ENCODE measurements around the gene MXD4. TPM values are rescaled to one million over a fixed set of nuclear protein-coding genes. Genes with fewer than 3 reads are reported as not detected.

Gene MXD4
- total RNA-seq, 4 donors from 2014 or later: 33.3 to 62.6 (median 47.6) TPM

- 76 to 85% methylated on average over 18 to 28 of the region's 31 CpGs for whole genome bisulfite sequencing, 2 donors
- no peak for TF ChIP-seq POLR2A (IDR thresholded peaks at IDR 0.05)
- intact Hi-C loops (cut with DNase I; ENCODE audit: low total_unique reads): no loop called here
- H3K4me3 ChIP-seq (ENCODE audit: low read depth, poor library complexity, severe bottlenecking): no peak overlapping the region
- no peak for DNase-seq (ENCODE audit: low spot score in 2 of 2)
Measured at GRCh38 chr4:2303686-2304320, 41.9 kb upstream of the MXD4 start.

GRCh38 chr4:2303121-2303685 lies 41.3 kb upstream of the MXD4 start:
- DNase-seq (ENCODE audit: low spot score in 2 of 2): no peak
- intact Hi-C loops (cut with DNase I; ENCODE audit: low total_unique reads): no loop called here
- WGBS, 2 donors: 94% methylated on average over 17 to 19 of the region's 19 CpGs
- no peak overlapping the region for H3K4me3 ChIP-seq (ENCODE audit: low read depth, poor library complexity, severe bottlenecking)
- TF ChIP-seq CTCF (IDR thresholded peaks at IDR 0.05): no peak
- TF ChIP-seq POLR2A (IDR thresholded peaks at IDR 0.05): no peak

GRCh38 chr4:2302387-2303119 lies 40.6 kb upstream of the MXD4 start:
- 93% methylated on average over 27 to 28 of the region's 28 CpGs for WGBS, 2 donors
- intact Hi-C loops (cut with DNase I; ENCODE audit: low total_unique reads): no loop called here
- no peak overlapping the region for H3K4me3 ChIP-seq (ENCODE audit: low read depth, poor library complexity, severe bottlenecking)
- no peak for TF ChIP-seq POLR2A (IDR thresholded peaks at IDR 0.05)
- TF ChIP-seq CTCF (IDR thresholded peaks at IDR 0.05): no peak
- DNase-seq (ENCODE audit: low spot score in 2 of 2): no peak

GRCh38 chr4:2301806-2302205 lies 39.9 kb upstream of the MXD4 start:
- no peak overlapping the region for H3K4me3 ChIP-seq (ENCODE audit: low read depth, poor library complexity, severe bottlenecking)
- TF ChIP-seq CTCF (IDR thresholded peaks at IDR 0.05) (no peak), POLR2A (IDR thresholded peaks at IDR 0.05) (no peak)
- 64 to 76% methylated on average over 19 of the region's 19 CpGs for WGBS, 2 donors
- DNase-seq (ENCODE audit: low spot score in 2 of 2): no peak
- intact Hi-C loops (cut with DNase I; ENCODE audit: low total_unique reads): no loop called here

- DNase-seq (ENCODE audit: low spot score in 2 of 2): no peak
- intact Hi-C loops (cut with DNase I; ENCODE audit: low total_unique reads): no loop called here
- TF ChIP-seq CTCF (IDR thresholded peaks at IDR 0.05): no peak
- TF ChIP-seq POLR2A (IDR thresholded peaks at IDR 0.05): no peak
- WGBS, 2 donors: 59 to 70% methylated on average over 11 to 14 of the region's 14 CpGs
- H3K4me3 ChIP-seq (ENCODE audit: low read depth, poor library complexity, severe bottlenecking): no peak overlapping the region
Measured at GRCh38 chr4:2301225-2301642, 39.3 kb upstream of the MXD4 start.

- WGBS, 2 donors: 93% methylated on average over 29 to 37 of the region's 37 CpGs
- DNase-seq (ENCODE audit: low spot score in 2 of 2): no peak
- H3K4me3 ChIP-seq (ENCODE audit: low read depth, poor library complexity, severe bottlenecking): no peak overlapping the region
- TF ChIP-seq CTCF (IDR thresholded peaks at IDR 0.05) (no peak), POLR2A (IDR thresholded peaks at IDR 0.05) (no peak)
- intact Hi-C loops (cut with DNase I; ENCODE audit: low total_unique reads): no loop called here
Measured at GRCh38 chr4:2300431-2301224, 38.7 kb upstream of the MXD4 start.
